HCT116 (cell line): Measurements from ENCODE around the gene COL9A3. TPM values are rescaled to one million over a fixed set of nuclear protein-coding genes. Genes with fewer than 3 reads are reported as not detected.

Experiments
- ATAC-seq: fragments of 200-7000 bp; cut with Tn5 transposase; 2 replicates; pipeline ENCODE4 v1.9.1; 2020; ENCODE audit warnings: mild to moderate bottlenecking, moderate library complexity
- BruUV-seq: library from RNA; stranded (reverse); fragments of 400-500 nt; replicated peaks from 2 replicates; lab custom pipeline; 2021; lab: Mats Ljungman, UMichigan
- CTCF ChIA-PET: fragments of 300-600 bp; sonication (Branson Sonifier 250); formaldehyde crosslinking; loops from one replicate; lab custom pipeline; 2021; ENCODE audit warnings: antibody characterized with exemption; lab: Charles Lee
- POLR2A ChIA-PET: fragments of 300-600, 350-600 bp; sonication (Branson Sonifier 250); formaldehyde crosslinking; loops from one replicate; lab custom pipeline; 2021; ENCODE audit warnings: antibody characterized with exemption; lab: Charles Lee
- RAD21 ChIA-PET, 2 experiments: fragments of 300-600 bp; sonication (Branson Sonifier 250); formaldehyde crosslinking; loops; one replicate each; lab custom pipeline; 2023; ENCODE audit warnings: low total read pairs in 2 of 2; ENCODE audit not compliant: uncharacterized antibody in 2 of 2, unreplicated experiment in 2 of 2, low non-redundant PET in 1 of 2; lab: Charles Lee
- DNase-seq: peaks from one replicate; pipeline ENCODE4 v3.0.0-alpha.2; 2010; ENCODE audit warnings: low read depth, low spot score
- H2AFZ ChIP-seq: fragments of 200-600 bp; shearing (Covaris generic), sonication (generic); 2 replicates; pipeline ENCODE4 v1.6.1; 2017; ENCODE audit warnings: low read depth, mixed run types, mixed read lengths, antibody characterized with exemption, low read length; ENCODE audit not compliant: poor library complexity, severe bottlenecking
- H3K27ac ChIP-seq: 2 replicates; pipeline ENCODE4 v1.5.1; 2012; ENCODE audit warnings: low read depth, low read length
- H3K27me3 ChIP-seq: fragments of 200-600 bp; sonication (generic); 2 replicates; pipeline ENCODE4 v1.6.1; 2016; ENCODE audit warnings: mixed run types, low read length, mixed read lengths; ENCODE audit not compliant: insufficient read depth
- H3K36me3 ChIP-seq, 2 experiments: fragments of 200-500 bp in 1 of 2; fragments of 200-600 bp in 1 of 2; sonication (Bioruptor generic) in 1 of 2; sonication (generic) in 1 of 2; 2 replicates each; pipeline versions ENCODE4 v1.5.1 to v1.6.1; 2014 to 2016; ENCODE audit warnings: low read length in 2 of 2, inconsistent platforms in 1 of 2, mixed read lengths in 1 of 2, mixed run types in 1 of 2; ENCODE audit not compliant: insufficient read depth in 2 of 2, control insufficient read depth in 1 of 2
- H3K4me1 ChIP-seq, 2 experiments: fragments of 200-600 bp in 1 of 2; sonication (generic) in 1 of 2; 2 replicates each; pipeline versions ENCODE4 v1.5.1 to v1.6.1; 2012 to 2017; ENCODE audit warnings: low read length in 2 of 2, inconsistent platforms in 1 of 2, mild to moderate bottlenecking in 1 of 2, mixed read lengths in 1 of 2, mixed run types in 1 of 2, moderate library complexity in 1 of 2; ENCODE audit not compliant: insufficient read depth in 2 of 2, control insufficient read depth in 1 of 2
- H3K4me2 ChIP-seq: fragments of 200-600 bp; sonication (generic); 2 replicates; pipeline ENCODE4 v1.6.1; 2017; ENCODE audit warnings: mixed run types, low read length, mixed read lengths
- H3K4me3 ChIP-seq, 2 experiments: fragments of 200-600 bp in 1 of 2; sonication (generic) in 1 of 2; replicated peaks in 1 of 2; 2 replicates each; pipeline ENCODE4 v1.5.1; 2011 to 2016; ENCODE audit warnings: low read length in 2 of 2, control low read depth in 1 of 2, low read depth in 1 of 2, mild to moderate bottlenecking in 1 of 2, mixed read lengths in 1 of 2, mixed run types in 1 of 2
- H3K79me2 ChIP-seq: fragments of 200-600 bp; sonication (generic); 2 replicates; pipeline ENCODE4 v1.6.1; 2017; ENCODE audit warnings: mild to moderate bottlenecking, mixed run types, low read length, moderate library complexity, mixed read lengths; ENCODE audit not compliant: insufficient read depth
- H3K9ac ChIP-seq: fragments of 200-600 bp; sonication (generic); 2 replicates; pipeline ENCODE4 v1.6.1; 2016; ENCODE audit warnings: low read length, mixed read lengths
- H3K9me2 ChIP-seq: fragments of 200-600 bp; sonication (generic), shearing (Covaris generic); 2 replicates; pipeline ENCODE4 v1.6.1; 2017; ENCODE audit warnings: mixed run types, mild to moderate bottlenecking, moderate library complexity; ENCODE audit not compliant: insufficient read depth
- H3K9me3 ChIP-seq, 2 experiments: fragments of 200-500 bp in 1 of 2; fragments of 200-600 bp in 1 of 2; sonication (Bioruptor generic) in 1 of 2; sonication (generic) in 1 of 2; 2 replicates each; pipeline ENCODE4 v1.6.1; 2014 to 2017; ENCODE audit warnings: low read length in 2 of 2, mixed read lengths in 2 of 2, inconsistent platforms in 1 of 2, low read depth in 1 of 2, mild to moderate bottlenecking in 1 of 2, mixed run types in 1 of 2, moderate library complexity in 1 of 2; ENCODE audit not compliant: control insufficient read depth in 1 of 2, insufficient read depth in 1 of 2
- H4K20me1 ChIP-seq: fragments of 200-600 bp; sonication (generic), shearing (Covaris generic); 2 replicates; pipeline ENCODE4 v1.6.1; 2017; ENCODE audit warnings: mixed run types, mild to moderate bottlenecking, moderate library complexity; ENCODE audit not compliant: insufficient read depth
- CBX3 ChIP-seq: IDR thresholded peaks from 2 replicates; pipeline ENCODE4 v1.6.1; 2012; ENCODE audit warnings: low read depth
- EGR1 ChIP-seq: IDR thresholded peaks from 2 replicates; pipeline ENCODE4 v1.6.1; 2012; ENCODE audit warnings: low read depth
- ELF1 ChIP-seq: IDR thresholded peaks from 2 replicates; pipeline ENCODE4 v1.6.1; 2012; ENCODE audit warnings: low read depth, borderline replicate concordance
- EZH2 ChIP-seq: fragments of 200-600 bp; sonication (generic); IDR thresholded peaks from 2 replicates; pipeline ENCODE4 v1.6.1; 2017; ENCODE audit warnings: antibody characterized with exemption, mixed run types
- EZH2phosphoT487 ChIP-seq: fragments of 200-600 bp; IDR thresholded peaks from 2 replicates; pipeline ENCODE4 v1.6.1; 2018; ENCODE audit warnings: antibody characterized with exemption, borderline replicate concordance
- FOSL1 ChIP-seq: IDR thresholded peaks from 2 replicates; pipeline ENCODE4 v1.6.1; 2012; ENCODE audit warnings: low read depth
- JUND ChIP-seq: IDR thresholded peaks from 2 replicates; pipeline ENCODE4 v1.6.1; 2012
- MAX ChIP-seq: IDR thresholded peaks from 2 replicates; pipeline ENCODE4 v1.6.1; 2012
- POLR2A ChIP-seq: IDR thresholded peaks from 2 replicates; pipeline ENCODE4 v1.7.0; 2011; ENCODE audit warnings: borderline replicate concordance; ENCODE audit not compliant: insufficient read depth, insufficient read length; ENCODE audit errors: extremely low read depth
- REST ChIP-seq: IDR thresholded peaks from 2 replicates; pipeline ENCODE4 v1.6.1; 2012; ENCODE audit warnings: low read depth
- SP1 ChIP-seq: IDR thresholded peaks from 2 replicates; pipeline ENCODE4 v1.6.1; 2012; ENCODE audit warnings: low read depth
- SRF ChIP-seq: IDR thresholded peaks from 2 replicates; pipeline ENCODE4 v1.6.1; 2012; ENCODE audit warnings: low read depth
- TCF7L2 ChIP-seq: IDR thresholded peaks from 2 replicates; pipeline ENCODE4 v1.7.0; 2011; ENCODE audit warnings: borderline replicate concordance, inconsistent platforms; ENCODE audit not compliant: insufficient read depth, insufficient read length; ENCODE audit errors: extremely low read depth
- ZNF274 ChIP-seq: fragments of 200-500 bp; sonication (Bioruptor generic); IDR thresholded peaks from 2 replicates; pipeline ENCODE4 v1.6.1; 2014; ENCODE audit warnings: mild to moderate bottlenecking, low read depth, low read length, inconsistent platforms
- intact Hi-C: fragments of 100-400 bp; cut with micrococcal nuclease; formaldehyde crosslinking; loops from 2 replicates; pipeline ENCODE4 v1.10.0; 2022
- total RNA-seq: library from RNA; stranded (reverse); gene quantifications from one replicate; pipeline ENCODE4 v1.2.1, GENCODE V29; 2021; ENCODE audit not compliant: unreplicated experiment

The COL9A3 gene
- total RNA-seq, 1 experiment from 2014 or later, result 29.7 TPM

DNA sequence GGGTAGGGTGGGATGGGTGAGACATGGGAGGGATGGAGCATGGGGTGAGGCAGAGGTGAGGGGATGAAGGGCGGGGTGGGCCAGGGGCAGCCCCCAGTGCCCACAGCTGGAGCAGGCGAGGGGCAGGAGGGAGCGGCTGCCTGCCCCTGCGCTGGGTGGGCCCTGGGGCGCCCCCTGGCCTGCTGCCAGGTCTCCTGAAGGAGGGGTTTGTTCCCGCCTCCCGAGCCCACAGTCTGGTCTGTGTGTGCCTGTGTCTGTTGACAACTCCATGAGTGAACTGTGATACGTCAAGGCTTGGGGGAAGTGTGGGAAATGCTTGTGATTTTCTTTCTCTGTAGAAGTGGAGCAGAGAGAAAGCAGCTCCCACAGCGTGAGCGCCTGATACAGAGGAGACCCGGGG is 31.5 kb upstream of the COL9A3 start:
- ChIA-PET POLR2A (no interaction called here), CTCF (no interaction called here), RAD21 (no interaction called here)
- H3K27ac ChIP-seq, result no peak overlapping the region
- intact Hi-C loops, result no loop called here
- no peak overlapping the region for H2AFZ ChIP-seq
- no peaks in the 10 kb centered on the region for H3K79me2 ChIP-seq
- H3K36me3 ChIP-seq, result no peaks in the 10 kb centered on the region
- no peaks in the 10 kb centered on the region for H3K27me3 ChIP-seq
- ATAC-seq, result no peak
- H3K4me3 ChIP-seq, result no peak overlapping the region
- H3K9me3 ChIP-seq, result no peaks in the 10 kb centered on the region
- peaks cover 9 to 17% of the 10 kb centered on the region in 2 experiments; a peak in 3 of 4 replicates for H3K4me1 ChIP-seq
- no peaks in the 10 kb centered on the region for H4K20me1 ChIP-seq
- H3K9ac ChIP-seq, result no peak overlapping the region
- no peak for DNase-seq
- no peak overlapping the region for H3K4me2 ChIP-seq
- H3K9me2 ChIP-seq, result no peaks in the 10 kb centered on the region
- BruUV-seq, result no TSS peak
- TF ChIP-seq REST, result no peak
- no peak for TF ChIP-seq SP1
- no peak for TF ChIP-seq JUND
- TF ChIP-seq CBX3, result no peak
- no peak for TF ChIP-seq ZNF274
- no peak for TF ChIP-seq MAX
- no peak for TF ChIP-seq EGR1
- no peak for TF ChIP-seq SRF
- TF ChIP-seq EZH2phosphoT487, result no peak
- no peak for TF ChIP-seq POLR2A
- no peak for TF ChIP-seq TCF7L2
- TF ChIP-seq EZH2, result no peak
- TF ChIP-seq FOSL1, result no peak
- no peak for TF ChIP-seq ELF1
